Activated CD8-positive, alpha-beta T cell treated with anti-CD3 and anti-CD28 coated beads, Interleukin-2, amount 10 ng/mL, durations not matched to agents 7 days and 5 days (primary cell): ENCODE data around the gene PKIB. TPM values are rescaled to one million over a fixed set of nuclear protein-coding genes. Genes with fewer than 3 reads are reported as not detected.

Source experiments
- ATAC-seq: fragments of 150-1000 bp; cut with Tn5 transposase; one replicate; pipeline ENCODE4 v1.10.0; 2021; ENCODE audit warnings: moderate library complexity
- CTCF ChIA-PET: fragments of 350-600 bp; sonication (Branson Sonifier 250); formaldehyde crosslinking; loops from one replicate; lab custom pipeline; 2021; ENCODE audit warnings: antibody characterized with exemption; lab: Charles Lee
- POLR2A ChIA-PET: fragments of 350-600 bp; sonication (Branson Sonifier 250); formaldehyde crosslinking; loops from one replicate; lab custom pipeline; 2021; ENCODE audit warnings: antibody characterized with exemption; lab: Charles Lee
- DNase-seq: peaks from one replicate; pipeline ENCODE4 v3.0.0-alpha.2; 2020
- H3K27ac Mint-ChIP-seq: one replicate; pipeline ENCODE4 v1.8.0; 2021; ENCODE audit warnings: mild to moderate bottlenecking, mixed read lengths
- H3K27me3 Mint-ChIP-seq: one replicate; pipeline ENCODE4 v1.8.0; 2021; ENCODE audit warnings: low read depth, mixed read lengths
- H3K36me3 Mint-ChIP-seq: one replicate; pipeline ENCODE4 v1.8.0; 2021; ENCODE audit warnings: low read depth, mixed read lengths
- H3K4me1 Mint-ChIP-seq: one replicate; pipeline ENCODE4 v1.8.0; 2021; ENCODE audit warnings: low read depth, mixed read lengths
- H3K4me3 Mint-ChIP-seq: one replicate; pipeline ENCODE4 v1.8.0; 2021; ENCODE audit warnings: mild to moderate bottlenecking, mixed read lengths
- H3K9me3 Mint-ChIP-seq: one replicate; pipeline ENCODE4 v1.8.0; 2022; ENCODE audit warnings: mixed read lengths; ENCODE audit not compliant: insufficient read depth
- total RNA-seq, 2 experiments: library from RNA; stranded (reverse); gene quantifications; one replicate each; pipeline ENCODE4 v1.2.3, GENCODE V29; 2021

PKIB gene
- total RNA-seq, 2 experiments from 2014 or later: 0.44 to 0.76 TPM

DNA sequence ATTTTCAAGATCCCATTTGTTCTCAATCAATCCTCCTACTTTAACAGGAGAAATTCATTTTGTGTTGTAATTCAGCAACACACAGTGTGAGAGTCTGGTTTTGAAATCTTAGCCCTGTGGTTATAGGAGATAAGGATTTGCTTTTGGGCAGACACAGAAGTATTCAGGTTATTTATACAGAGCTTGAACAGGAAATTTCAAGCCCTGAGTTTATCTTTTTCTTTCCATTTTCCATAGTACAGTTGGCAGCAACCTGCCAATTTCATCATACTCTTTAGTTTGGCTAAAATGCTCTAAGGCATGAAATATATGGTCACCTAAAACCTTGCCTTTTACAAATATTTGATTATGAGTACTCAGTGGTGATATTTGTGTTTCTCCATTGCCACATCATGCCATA is 41.4 kb downstream of the PKIB start:
- no peaks in the 10 kb centered on the region for H3K27me3 Mint-ChIP-seq

DNA sequence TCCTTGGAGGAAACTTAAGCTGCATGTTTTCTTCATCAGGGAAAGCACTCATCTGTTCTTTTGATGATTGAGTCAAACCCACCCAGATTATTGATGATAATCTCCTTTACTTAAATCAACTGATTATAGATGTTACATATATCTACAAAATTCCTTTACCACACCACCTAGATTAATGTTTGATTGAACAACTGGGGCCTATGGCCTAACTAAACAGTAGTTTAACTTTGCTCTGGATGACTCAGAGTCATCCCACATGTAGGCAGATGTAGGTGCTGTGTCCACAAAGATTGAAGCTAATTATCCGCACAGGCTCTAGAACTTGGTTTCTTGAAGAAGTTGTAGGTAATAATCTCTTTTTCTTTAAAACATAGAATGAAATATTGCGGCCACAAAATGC is 42.2 kb downstream of the PKIB start:
- ChIA-PET CTCF (no interaction called here), POLR2A (no interaction called here)
- Mint-ChIP-seq H3K27ac (no peak overlapping the region), H3K4me3 (no peak overlapping the region), H3K4me1 (no peaks in the 10 kb centered on the region), H3K36me3 (no peaks in the 10 kb centered on the region), H3K9me3 (no peaks in the 10 kb centered on the region), H3K27me3 (peaks cover 2% of the 10 kb centered on the region)
- no peak for ATAC-seq
- no peak for DNase-seq

More for the DNA sequence above, 41.4 kb downstream of the PKIB start:
- Mint-ChIP-seq H3K4me3 (no peak overlapping the region), H3K27ac (no peak overlapping the region), H3K4me1 (no peaks in the 10 kb centered on the region), H3K9me3 (no peaks in the 10 kb centered on the region), H3K36me3 (no peaks in the 10 kb centered on the region)
- ChIA-PET POLR2A (no interaction called here), CTCF (no interaction called here)
- DNase-seq: no peak
- ATAC-seq: no peak

DNA sequence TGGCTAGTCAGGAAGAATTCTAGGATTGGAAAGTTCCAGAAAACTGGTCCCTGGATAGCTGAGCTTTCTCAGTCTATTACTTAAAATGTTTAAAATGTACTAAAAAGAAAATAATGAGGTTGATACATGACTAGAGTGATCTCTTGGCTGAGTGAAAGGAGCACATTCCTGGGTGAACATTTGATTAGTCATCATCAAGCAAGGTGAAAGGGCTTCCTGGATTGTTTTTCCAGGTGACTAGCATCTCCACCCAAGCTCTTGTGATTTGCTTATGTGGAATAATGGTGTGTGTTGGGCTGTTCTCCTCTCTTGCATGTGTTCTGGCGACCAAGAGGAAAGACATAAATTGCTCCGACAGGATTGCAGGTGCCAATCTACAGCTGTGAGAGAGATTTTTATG is 42.9 kb downstream of the PKIB start:
- H3K27me3 Mint-ChIP-seq: peaks cover 2% of the 10 kb centered on the region
- POLR2A ChIA-PET: no interaction called here
- H3K4me1 Mint-ChIP-seq: no peaks in the 10 kb centered on the region
- ATAC-seq: no peak
- no peak overlapping the region for H3K4me3 Mint-ChIP-seq
- CTCF ChIA-PET: no interaction called here
- H3K9me3 Mint-ChIP-seq: no peaks in the 10 kb centered on the region
- no peak overlapping the region for H3K27ac Mint-ChIP-seq
- no peaks in the 10 kb centered on the region for H3K36me3 Mint-ChIP-seq
- no peak for DNase-seq

- H3K27ac Mint-ChIP-seq: no peak overlapping the region
- CTCF ChIA-PET: no interaction called here
- no peaks in the 10 kb centered on the region for H3K36me3 Mint-ChIP-seq
- POLR2A ChIA-PET: no interaction called here
- H3K4me1 Mint-ChIP-seq: no peaks in the 10 kb centered on the region
- peaks cover 2% of the 10 kb centered on the region for H3K27me3 Mint-ChIP-seq
- ATAC-seq (no peak), DNase-seq (no peak)
- H3K4me3 Mint-ChIP-seq: no peak overlapping the region
- H3K9me3 Mint-ChIP-seq: no peaks in the 10 kb centered on the region
These were observed 43.8 kb downstream of the PKIB start for GRCh38 chr6:122654012-122654411.

DNA sequence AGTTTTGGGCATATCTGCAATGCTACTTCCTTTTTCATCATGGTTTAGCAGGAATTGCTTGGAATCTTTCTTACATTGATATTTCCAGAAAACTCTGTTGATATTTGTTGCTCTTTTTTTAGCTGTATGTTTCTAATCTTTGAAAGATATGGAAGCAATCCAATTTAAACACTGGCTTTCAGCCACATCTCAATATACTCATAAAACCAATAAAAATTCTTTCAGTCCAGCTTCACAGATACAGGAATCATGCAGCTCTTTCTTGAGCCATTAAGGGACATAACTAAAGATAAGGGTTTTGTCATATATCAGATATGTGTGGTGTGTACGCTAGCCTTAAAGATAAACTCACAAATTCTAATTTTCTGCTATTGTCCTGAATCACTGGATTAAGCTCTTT is 47.4 kb downstream of the PKIB start:
- Mint-ChIP-seq H3K36me3 (no peaks in the 10 kb centered on the region), H3K4me1 (no peaks in the 10 kb centered on the region), H3K27ac (no peak overlapping the region), H3K9me3 (no peaks in the 10 kb centered on the region), H3K27me3 (peaks cover 2% of the 10 kb centered on the region), H3K4me3 (no peak overlapping the region)
- ATAC-seq (no peak), DNase-seq (no peak)
- CTCF ChIA-PET: no interaction called here
- POLR2A ChIA-PET: no interaction called here

DNA sequence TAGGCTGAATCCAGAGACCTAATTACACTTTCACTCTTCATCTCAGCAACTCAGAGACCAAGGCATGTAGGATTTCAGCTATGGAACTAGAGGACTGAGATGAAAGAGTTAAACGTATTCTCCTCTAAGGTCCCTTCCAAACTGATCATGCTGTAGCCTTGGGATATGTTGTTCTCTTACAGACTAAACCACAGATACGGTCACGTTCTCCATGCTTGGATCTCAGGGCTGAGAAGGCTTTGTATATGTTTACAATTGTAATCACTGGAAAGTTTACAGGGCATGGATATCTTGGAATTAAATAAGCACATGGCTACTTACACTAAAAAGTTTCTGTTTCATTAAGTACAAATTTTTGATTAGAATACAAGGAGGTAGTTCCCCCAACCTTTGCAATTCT is 50.1 kb downstream of the PKIB start:
- DNase-seq (no peak), ATAC-seq (no peak)
- Mint-ChIP-seq H3K9me3 (no peaks in the 10 kb centered on the region), H3K4me3 (no peak overlapping the region), H3K27me3 (peaks cover 4% of the 10 kb centered on the region), H3K36me3 (no peaks in the 10 kb centered on the region), H3K4me1 (no peaks in the 10 kb centered on the region), H3K27ac (no peak overlapping the region)
- POLR2A ChIA-PET: no interaction called here
- CTCF ChIA-PET: no interaction called here

- H3K36me3 Mint-ChIP-seq: no peaks in the 10 kb centered on the region
- no peaks in the 10 kb centered on the region for H3K4me1 Mint-ChIP-seq
- DNase-seq: no peak
- H3K27me3 Mint-ChIP-seq: peaks cover 2% of the 10 kb centered on the region
- no peak for ATAC-seq
- no peak overlapping the region for H3K27ac Mint-ChIP-seq
- POLR2A ChIA-PET: no interaction called here
- H3K4me3 Mint-ChIP-seq: no peak overlapping the region
- CTCF ChIA-PET: no interaction called here
- H3K9me3 Mint-ChIP-seq: no peaks in the 10 kb centered on the region
These were observed 53.8 kb downstream of the PKIB start for GRCh38 chr6:122663981-122664380.

DNA sequence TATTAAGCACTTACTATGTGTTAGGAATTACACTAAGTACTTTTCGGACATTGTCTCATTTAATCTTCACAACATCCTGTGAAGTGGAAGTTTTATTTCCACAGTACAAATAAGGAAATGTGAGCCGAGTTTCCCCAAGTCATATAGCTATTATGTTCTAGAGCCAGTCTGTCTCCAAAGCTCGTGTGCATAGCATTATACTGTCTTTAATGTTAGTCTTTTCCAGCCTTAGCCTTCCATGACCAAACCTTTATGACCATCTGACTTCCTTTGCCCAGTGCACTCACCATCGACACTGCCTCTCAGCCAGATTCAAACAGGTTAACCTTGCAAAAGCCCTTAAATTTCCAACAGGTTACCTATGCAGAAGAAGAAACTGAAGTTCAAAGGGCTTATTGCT is 55.7 kb downstream of the PKIB start:
- no peaks in the 10 kb centered on the region for H3K36me3 Mint-ChIP-seq
- ChIA-PET POLR2A (no interaction called here), CTCF (no interaction called here)
- no peak overlapping the region for H3K4me3 Mint-ChIP-seq
- ATAC-seq (no peak), DNase-seq (no peak)
- H3K27me3 Mint-ChIP-seq: peaks cover 2% of the 10 kb centered on the region
- H3K27ac Mint-ChIP-seq: no peak overlapping the region
- H3K4me1 Mint-ChIP-seq: no peaks in the 10 kb centered on the region
- H3K9me3 Mint-ChIP-seq: no peaks in the 10 kb centered on the region

GRCh38 chr6:122666418-122666817 is 56.2 kb downstream of the PKIB start:
- Mint-ChIP-seq H3K4me3 (no peak overlapping the region), H3K4me1 (no peaks in the 10 kb centered on the region), H3K36me3 (no peaks in the 10 kb centered on the region), H3K9me3 (no peaks in the 10 kb centered on the region), H3K27ac (no peak overlapping the region), H3K27me3 (peaks cover 2% of the 10 kb centered on the region)
- no peak for DNase-seq
- CTCF ChIA-PET: no interaction called here
- POLR2A ChIA-PET: no interaction called here
- no peak for ATAC-seq

DNA sequence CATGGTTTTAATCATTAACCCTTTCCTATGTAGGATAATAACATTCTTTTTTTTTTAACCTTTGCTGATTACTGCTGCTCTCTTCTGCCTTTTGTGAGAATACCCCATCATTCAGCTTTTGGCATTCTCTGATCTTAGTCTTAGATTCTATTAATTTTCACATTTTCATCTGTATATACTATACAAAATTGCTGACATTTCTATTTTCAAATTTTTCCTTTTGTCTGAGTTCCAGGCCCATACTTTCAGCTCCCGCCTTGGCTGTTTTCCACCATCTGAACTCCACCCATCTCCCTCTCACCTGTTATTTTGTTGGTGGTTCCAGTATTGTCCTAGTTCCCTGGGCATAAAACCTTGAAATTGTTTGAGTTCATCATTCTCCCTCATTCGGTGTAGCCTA is 59.2 kb downstream of the PKIB start:
- CTCF ChIA-PET: no interaction called here
- Mint-ChIP-seq H3K4me1 (no peaks in the 10 kb centered on the region), H3K36me3 (no peaks in the 10 kb centered on the region), H3K27ac (no peak overlapping the region), H3K9me3 (no peaks in the 10 kb centered on the region), H3K27me3 (no peaks in the 10 kb centered on the region), H3K4me3 (no peak overlapping the region)
- DNase-seq (no peak), ATAC-seq (no peak)
- POLR2A ChIA-PET: no interaction called here

DNA sequence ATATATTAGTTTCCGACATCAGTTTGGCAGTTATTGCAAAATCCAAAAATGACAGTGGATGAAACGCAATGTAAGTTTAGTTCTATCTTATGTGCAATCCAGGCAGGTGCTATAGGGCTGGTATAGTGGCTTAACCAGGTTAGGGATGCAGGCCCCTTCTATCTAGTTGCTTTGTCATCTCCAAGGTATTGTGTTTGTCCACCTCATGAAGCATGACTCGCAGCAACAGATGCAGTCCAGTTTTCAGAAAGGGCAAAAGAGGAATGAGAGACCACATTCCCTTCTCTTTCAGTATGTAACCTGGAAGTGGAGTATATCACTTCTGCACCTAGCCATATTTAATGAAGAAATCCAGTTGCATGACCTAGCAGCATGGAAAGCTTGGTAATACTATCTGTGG is 59.7 kb downstream of the PKIB start:
- ChIA-PET POLR2A (no interaction called here), CTCF (no interaction called here)
- Mint-ChIP-seq H3K4me3 (no peak overlapping the region), H3K27me3 (no peaks in the 10 kb centered on the region), H3K9me3 (no peaks in the 10 kb centered on the region), H3K36me3 (no peaks in the 10 kb centered on the region), H3K27ac (no peak overlapping the region), H3K4me1 (no peaks in the 10 kb centered on the region)
- ATAC-seq: no peak
- no peak for DNase-seq

GRCh38 chr6:122671251-122671650 is 61.0 kb downstream of the PKIB start:
- ChIA-PET POLR2A (no interaction called here), CTCF (no interaction called here)
- H3K4me1 Mint-ChIP-seq: no peaks in the 10 kb centered on the region
- no peaks in the 10 kb centered on the region for H3K36me3 Mint-ChIP-seq
- ATAC-seq: no peak
- no peaks in the 10 kb centered on the region for H3K9me3 Mint-ChIP-seq
- H3K27me3 Mint-ChIP-seq: no peaks in the 10 kb centered on the region
- H3K4me3 Mint-ChIP-seq: no peak overlapping the region
- no peak for DNase-seq
- H3K27ac Mint-ChIP-seq: no peak overlapping the region

- no peak for DNase-seq
- no peak overlapping the region for H3K4me3 Mint-ChIP-seq
- POLR2A ChIA-PET: no interaction called here
- H3K4me1 Mint-ChIP-seq: no peaks in the 10 kb centered on the region
- H3K36me3 Mint-ChIP-seq: no peaks in the 10 kb centered on the region
- CTCF ChIA-PET: no interaction called here
- H3K27me3 Mint-ChIP-seq: no peaks in the 10 kb centered on the region
- no peak overlapping the region for H3K27ac Mint-ChIP-seq
- H3K9me3 Mint-ChIP-seq: no peaks in the 10 kb centered on the region
- ATAC-seq: no peak
These were observed 63.2 kb downstream of the PKIB start for GRCh38 chr6:122673343-122673961.
